ENCODE data around the gene TET1. TPM values are rescaled to one million over a fixed set of nuclear protein-coding genes. Genes with fewer than 3 reads are reported as not detected.
A peak's percentile ranks its signal among the peaks of the same experiment; 100 is the strongest.

TET1 gene
- total RNA-seq, 1 experiment from 2014 or later = 1.2 TPM

DNA sequence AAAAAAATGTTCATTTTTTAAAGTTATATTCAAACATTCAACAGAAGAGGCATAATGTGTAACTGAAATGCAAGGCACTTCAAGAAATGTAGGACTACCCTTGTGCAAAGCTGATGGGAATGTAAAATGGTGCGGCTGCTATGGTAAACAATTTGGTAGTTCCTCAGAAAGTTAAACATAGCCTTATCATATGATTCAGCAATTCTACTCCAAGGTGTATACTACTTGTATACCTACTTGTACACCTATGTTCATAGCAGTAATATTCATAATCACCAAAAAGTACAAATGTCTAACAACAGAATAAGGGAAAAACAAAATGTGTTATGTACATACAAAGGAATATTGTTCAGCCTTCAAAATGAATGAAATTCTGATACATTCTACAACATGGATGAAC, 37.3 kb downstream of the TET1 start:
- intact Hi-C loops (cut with micrococcal nuclease; ENCODE audit: unreplicated experiment) = no loop called here
- no TSS peak for BruUV-seq (replicated peaks)
- CTCF ChIA-PET = no interaction called here

DNA sequence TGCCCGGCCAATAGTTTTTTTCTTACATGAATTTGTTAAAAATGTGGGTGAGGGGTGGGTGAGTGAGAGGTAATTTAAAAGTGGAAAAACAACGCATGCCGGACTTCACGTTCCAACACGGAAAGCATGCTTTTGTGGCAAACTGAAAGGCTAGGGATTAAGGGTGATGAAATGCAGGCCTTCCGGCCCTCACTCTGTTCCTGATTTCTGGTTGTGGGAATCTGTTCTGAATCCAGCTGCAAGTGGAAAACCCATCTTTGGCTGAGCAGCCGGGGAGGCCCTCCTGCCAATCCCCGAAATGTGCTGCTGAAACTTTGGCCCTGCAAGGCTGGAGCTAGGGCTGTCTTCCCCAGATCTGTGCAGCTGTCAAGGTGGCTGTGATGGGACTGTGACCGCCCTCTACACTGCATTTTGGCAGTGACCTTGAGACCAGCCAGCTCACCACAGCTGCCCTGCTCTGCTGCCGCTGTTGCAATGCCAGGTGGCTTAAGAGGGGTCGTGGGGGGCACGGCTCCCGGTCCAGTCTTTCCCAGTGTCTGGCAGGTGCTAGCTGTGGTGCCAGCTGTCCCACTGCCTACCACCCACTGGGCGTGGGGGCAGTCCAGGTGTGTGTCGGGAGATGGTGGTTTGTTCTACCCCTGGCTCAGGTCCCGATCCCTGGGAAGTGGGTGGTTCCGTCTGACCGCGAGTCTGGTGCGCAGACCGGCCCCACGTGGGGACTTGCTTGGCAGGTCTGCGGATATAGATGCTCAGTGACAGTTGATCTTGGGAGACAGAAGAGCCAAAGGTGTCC, 39.0 kb downstream of the TET1 start:
- H3K4me3 Mint-ChIP-seq (ENCODE audit: low read depth, unreplicated experiment) = peak overlapping the region; percentile 86
- H3K4me1 Mint-ChIP-seq (ENCODE audit: low read depth, unreplicated experiment) = peaks cover 30% of the 10 kb centered on the region
- no peaks in the 10 kb centered on the region for H3K27me3 Mint-ChIP-seq (ENCODE audit: unreplicated experiment)
- no peaks in the 10 kb centered on the region for H3K9me3 Mint-ChIP-seq (ENCODE audit: low read depth, unreplicated experiment)
- intact Hi-C loops (cut with micrococcal nuclease; ENCODE audit: unreplicated experiment) = no loop called here
- peak; percentile 32 for DNase-seq
- CTCF ChIA-PET = no interaction called here
- TF ChIP-seq, protein P1, sequence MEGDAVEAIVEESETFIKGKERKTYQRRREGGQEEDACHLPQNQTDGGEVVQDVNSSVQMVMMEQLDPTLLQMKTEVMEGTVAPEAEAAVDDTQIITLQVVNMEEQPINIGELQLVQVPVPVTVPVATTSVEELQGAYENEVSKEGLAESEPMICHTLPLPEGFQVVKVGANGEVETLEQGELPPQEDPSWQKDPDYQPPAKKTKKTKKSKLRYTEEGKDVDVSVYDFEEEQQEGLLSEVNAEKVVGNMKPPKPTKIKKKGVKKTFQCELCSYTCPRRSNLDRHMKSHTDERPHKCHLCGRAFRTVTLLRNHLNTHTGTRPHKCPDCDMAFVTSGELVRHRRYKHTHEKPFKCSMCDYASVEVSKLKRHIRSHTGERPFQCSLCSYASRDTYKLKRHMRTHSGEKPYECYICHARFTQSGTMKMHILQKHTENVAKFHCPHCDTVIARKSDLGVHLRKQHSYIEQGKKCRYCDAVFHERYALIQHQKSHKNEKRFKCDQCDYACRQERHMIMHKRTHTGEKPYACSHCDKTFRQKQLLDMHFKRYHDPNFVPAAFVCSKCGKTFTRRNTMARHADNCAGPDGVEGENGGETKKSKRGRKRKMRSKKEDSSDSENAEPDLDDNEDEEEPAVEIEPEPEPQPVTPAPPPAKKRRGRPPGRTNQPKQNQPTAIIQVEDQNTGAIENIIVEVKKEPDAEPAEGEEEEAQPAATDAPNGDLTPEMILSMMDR (IDR thresholded peaks at IDR 0.05; ENCODE audit: unreplicated experiment) = no peak
- H3K36me3 Mint-ChIP-seq (ENCODE audit: insufficient read depth, unreplicated experiment) = peaks cover 14% of the 10 kb centered on the region
- H3K27ac Mint-ChIP-seq (ENCODE audit: unreplicated experiment) = no peak overlapping the region
- BruUV-seq (replicated peaks) = no TSS peak

More for the DNA sequence above, 37.3 kb downstream of the TET1 start:
- Mint-ChIP-seq H3K4me3 (ENCODE audit: low read depth, unreplicated experiment) (no peak overlapping the region), H3K9me3 (ENCODE audit: low read depth, unreplicated experiment) (no peaks in the 10 kb centered on the region), H3K36me3 (ENCODE audit: insufficient read depth, unreplicated experiment) (peaks cover 14% of the 10 kb centered on the region), H3K27me3 (ENCODE audit: unreplicated experiment) (no peaks in the 10 kb centered on the region), H3K4me1 (ENCODE audit: low read depth, unreplicated experiment) (peaks cover 33% of the 10 kb centered on the region), H3K27ac (ENCODE audit: unreplicated experiment) (no peak overlapping the region)
- TF ChIP-seq, protein P1 (IDR thresholded peaks at IDR 0.05; ENCODE audit: unreplicated experiment) = no peak
- no peak for DNase-seq

- Mint-ChIP-seq H3K27ac (ENCODE audit: unreplicated experiment) (no peak overlapping the region), H3K4me3 (ENCODE audit: low read depth, unreplicated experiment) (peak overlapping the region; percentile 86), H3K4me1 (ENCODE audit: low read depth, unreplicated experiment) (peaks cover 24% of the 10 kb centered on the region), H3K9me3 (ENCODE audit: low read depth, unreplicated experiment) (no peaks in the 10 kb centered on the region), H3K36me3 (ENCODE audit: insufficient read depth, unreplicated experiment) (peaks cover 14% of the 10 kb centered on the region), H3K27me3 (ENCODE audit: unreplicated experiment) (no peaks in the 10 kb centered on the region)
- intact Hi-C loops (cut with micrococcal nuclease; ENCODE audit: unreplicated experiment) = loop anchor here (1.0 kb wide), 1 partner anchor 39 kb away; the partner anchor contains the start of gene TET1
- BruUV-seq (replicated peaks) = no TSS peak
- CTCF ChIA-PET = interaction anchor here (0.5 to 0.6 kb wide), 3 partner anchors 50 to 121 kb away, joined by 3 to 4 read pairs (median 3); no protein-coding TSS in a partner anchor
- no peak for DNase-seq
- TF ChIP-seq, protein P1 (IDR thresholded peaks at IDR 0.05; ENCODE audit: unreplicated experiment) = no peak
Observed at GRCh38 chr10:68599771-68600040, 39.6 kb downstream of the TET1 start.

- CTCF ChIA-PET = interaction anchor here (0.5 to 0.6 kb wide), 3 partner anchors 51 to 120 kb away, joined by 3 to 4 read pairs (median 3); no protein-coding TSS in a partner anchor
- Mint-ChIP-seq H3K27ac (ENCODE audit: unreplicated experiment) (peak overlapping the region; percentile 69), H3K4me3 (ENCODE audit: low read depth, unreplicated experiment) (peak overlapping the region; percentile 86), H3K36me3 (ENCODE audit: insufficient read depth, unreplicated experiment) (peaks cover 14% of the 10 kb centered on the region), H3K4me1 (ENCODE audit: low read depth, unreplicated experiment) (peaks cover 24% of the 10 kb centered on the region), H3K27me3 (ENCODE audit: unreplicated experiment) (no peaks in the 10 kb centered on the region), H3K9me3 (ENCODE audit: low read depth, unreplicated experiment) (no peaks in the 10 kb centered on the region)
- TF ChIP-seq, protein P1 (IDR thresholded peaks at IDR 0.05; ENCODE audit: unreplicated experiment) = no peak
- DNase-seq = peak; percentile 71
- intact Hi-C loops (cut with micrococcal nuclease; ENCODE audit: unreplicated experiment) = loop anchor here (1.0 kb wide), 1 partner anchor 40 kb away; the partner anchor contains the start of gene TET1
- no TSS peak for BruUV-seq (replicated peaks)
Observed at GRCh38 chr10:68600041-68600778, 40.1 kb downstream of the TET1 start.
